NCI-H1436 treated with DMSO at 0.1 percent for 48 hours (cell line): ENCODE measurements around the gene SANBR.

Experiments
- DNase-seq: peaks from one replicate; lab custom pipeline; 2025; lab: John Stamatoyannopoulos, UW

The SANBR gene

DNA sequence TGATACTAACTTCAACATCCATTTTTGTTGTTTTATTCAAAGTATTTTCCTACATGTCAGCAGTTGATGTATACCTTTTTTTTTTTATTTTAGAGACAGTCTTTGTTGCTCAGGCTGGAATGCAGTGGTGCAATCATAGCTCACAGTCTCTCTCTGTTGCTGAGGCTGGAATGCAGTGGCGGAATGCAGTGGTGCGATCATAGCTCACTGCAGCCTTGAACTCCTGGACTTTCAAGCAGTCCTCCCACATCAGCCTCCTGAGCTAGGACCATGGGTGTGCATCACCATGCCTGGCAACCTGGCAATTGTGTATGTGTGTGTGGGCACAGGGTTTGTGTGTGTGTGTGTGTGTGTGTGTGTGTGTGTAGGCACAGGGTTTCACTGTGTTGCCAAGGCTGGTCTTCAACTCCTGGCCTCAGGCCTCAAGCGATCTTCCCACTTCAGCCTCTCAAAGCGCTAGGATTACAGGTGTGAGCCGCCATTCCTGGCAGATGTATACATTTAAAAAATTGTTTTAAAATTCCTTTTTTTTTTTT, 24.8 kb downstream of the SANBR start:
- no peak for DNase-seq

GRCh38 chr2:61091485-61091884, 25.8 kb downstream of the SANBR start:
- DNase-seq = no peak

GRCh38 chr2:61096438-61096837, 30.8 kb downstream of the SANBR start:
- no peak for DNase-seq

- DNase-seq = no peak
Measured at GRCh38 chr2:61100801-61101200, 35.1 kb downstream of the SANBR start.

GRCh38 chr2:61109291-61109690, 43.6 kb downstream of the SANBR start:
- DNase-seq = no peak

GRCh38 chr2:61111708-61112107, 46.0 kb downstream of the SANBR start:
- DNase-seq = no peak

GRCh38 chr2:61114147-61114546, 48.5 kb downstream of the SANBR start:
- DNase-seq = no peak
